WI38 (cell line): Measurements from ENCODE around the gene NLE1.

Source experiments
- H3K4me3 ChIP-seq: 2 replicates; pipeline ENCODE4 v1.5.1; 2011; ENCODE audit warnings: low read depth, mild to moderate bottlenecking, control low read depth, low read length
- CTCF ChIP-seq: IDR thresholded peaks from 2 replicates; pipeline ENCODE4 v1.5.1; 2012; ENCODE audit warnings: low read depth, mild to moderate bottlenecking, control low read depth, low read length

The NLE1 gene

GRCh38 chr17:35169835-35170363 lies 27.8 kb upstream of the NLE1 start:
- TF ChIP-seq CTCF, result no peak
- no peak overlapping the region for H3K4me3 ChIP-seq

- no peak for TF ChIP-seq CTCF
- no peak overlapping the region for H3K4me3 ChIP-seq
Measured at GRCh38 chr17:35167666-35168065, 25.6 kb upstream of the NLE1 start.

- H3K4me3 ChIP-seq, result no peak overlapping the region
- TF ChIP-seq CTCF, result no peak
Measured at GRCh38 chr17:35167046-35167445, 24.9 kb upstream of the NLE1 start.

GRCh38 chr17:35166526-35166925 lies 24.4 kb upstream of the NLE1 start:
- TF ChIP-seq CTCF, result no peak
- H3K4me3 ChIP-seq, result no peak overlapping the region

- TF ChIP-seq CTCF, result no peak
- no peak overlapping the region for H3K4me3 ChIP-seq
Measured at GRCh38 chr17:35164716-35165115, 22.6 kb upstream of the NLE1 start.

GRCh38 chr17:35163886-35164285 lies 21.8 kb upstream of the NLE1 start:
- H3K4me3 ChIP-seq, result no peak overlapping the region
- no peak for TF ChIP-seq CTCF

GRCh38 chr17:35162755-35163154 lies 20.7 kb upstream of the NLE1 start:
- no peak for TF ChIP-seq CTCF
- no peak overlapping the region for H3K4me3 ChIP-seq
